ENCODE measurements around the gene ROM1.

The ROM1 gene

GRCh38 chr11:62605467-62605866 lies 7.6 kb upstream of the ROM1 start:
- Histone ChIP-seq H3K36me3 (peaks cover 29% of the 10 kb centered on the region), H3K4me1 (ENCODE audit: control insufficient read depth in 1 of 2, insufficient read depth in 1 of 2, low read depth in 1 of 2, low read length in 1 of 2) (peaks cover 21 to 24% of the 10 kb centered on the region in 2 experiments), H3K9me3 (no peaks in the 10 kb centered on the region), H3K27me3 (no peaks in the 10 kb centered on the region), H3K27ac (no peak overlapping the region), H3K4me3 (ENCODE audit: low read depth in 1 of 2, low read length in 1 of 2) (no peak overlapping the region)
- no peak for TF ChIP-seq CTCF (IDR thresholded peaks at IDR 0.05)

GRCh38 chr11:62605902-62606301 lies 7.2 kb upstream of the ROM1 start:
- TF ChIP-seq CTCF (IDR thresholded peaks at IDR 0.05), result no peak
- Histone ChIP-seq H3K9me3 (no peaks in the 10 kb centered on the region), H3K36me3 (peaks cover 29% of the 10 kb centered on the region), H3K27me3 (no peaks in the 10 kb centered on the region), H3K4me3 (ENCODE audit: low read depth in 1 of 2, low read length in 1 of 2) (no peak overlapping the region), H3K4me1 (ENCODE audit: control insufficient read depth in 1 of 2, insufficient read depth in 1 of 2, low read depth in 1 of 2, low read length in 1 of 2) (peaks cover 18 to 19% of the 10 kb centered on the region in 2 experiments), H3K27ac (no peak overlapping the region)

GRCh38 chr11:62607714-62608113 lies 5.3 kb upstream of the ROM1 start:
- Histone ChIP-seq H3K9me3 (no peaks in the 10 kb centered on the region), H3K27ac (peak overlapping the region; percentile 20), H3K4me3 (ENCODE audit: low read depth in 1 of 2, low read length in 1 of 2) (no peak overlapping the region), H3K4me1 (ENCODE audit: control insufficient read depth in 1 of 2, insufficient read depth in 1 of 2, low read depth in 1 of 2, low read length in 1 of 2) (peaks cover 23% of the 10 kb centered on the region in 2 experiments), H3K36me3 (peaks cover 29% of the 10 kb centered on the region), H3K27me3 (no peaks in the 10 kb centered on the region)
- TF ChIP-seq CTCF (IDR thresholded peaks at IDR 0.05), result no peak

GRCh38 chr11:62608776-62609175 lies 4.3 kb upstream of the ROM1 start:
- TF ChIP-seq CTCF (IDR thresholded peaks at IDR 0.05), result no peak
- Histone ChIP-seq H3K4me1 (ENCODE audit: control insufficient read depth in 1 of 2, insufficient read depth in 1 of 2, low read depth in 1 of 2, low read length in 1 of 2) (peaks cover 28 to 29% of the 10 kb centered on the region in 2 experiments), H3K27ac (no peak overlapping the region), H3K27me3 (no peaks in the 10 kb centered on the region), H3K9me3 (no peaks in the 10 kb centered on the region), H3K4me3 (ENCODE audit: low read depth in 1 of 2, low read length in 1 of 2) (no peak overlapping the region), H3K36me3 (peaks cover 29% of the 10 kb centered on the region)

- H3K27ac ChIP-seq, result no peak overlapping the region
Observed at GRCh38 chr11:62610403-62610802, 2.7 kb upstream of the ROM1 start.

More at GRCh38 chr11:62610403-62610802, 2.7 kb upstream of the ROM1 start:
- H3K9me3 ChIP-seq, result no peaks in the 10 kb centered on the region
- H3K36me3 ChIP-seq, result peaks cover 23% of the 10 kb centered on the region
- peaks cover 36% of the 10 kb centered on the region in 2 experiments for H3K4me1 ChIP-seq (ENCODE audit: control insufficient read depth in 1 of 2, insufficient read depth in 1 of 2, low read depth in 1 of 2, low read length in 1 of 2)
- TF ChIP-seq CTCF (IDR thresholded peaks at IDR 0.05), result no peak
- H3K27me3 ChIP-seq, result no peaks in the 10 kb centered on the region
- H3K4me3 ChIP-seq (ENCODE audit: low read depth in 1 of 2, low read length in 1 of 2), result no peak overlapping the region
